ENCODE data around the gene CGB7. TPM values are rescaled to one million over a fixed set of nuclear protein-coding genes. Genes with fewer than 3 reads are reported as not detected.

The CGB7 gene
- total RNA-seq, result not detected

- intact Hi-C loops (cut with DNase I; ENCODE audit: low total_unique reads), result no loop called here
- peak; percentile 73 to 77 for DNase-seq
- Histone ChIP-seq H3K4me1 (peaks cover 0 to 5% of the 10 kb centered on the region in 2 donors), H3K27me3 (no peaks in the 10 kb centered on the region), H3K9me3 (no peaks in the 10 kb centered on the region), H3K27ac (no peak within 1 kb of the TSS), H3K4me3 (peak within 1 kb of the TSS; percentile 31 to 32), H3K36me3 (no peaks in the 10 kb centered on the region)
- TF ChIP-seq CTCF (IDR thresholded peaks at IDR 0.05) (no peak), POLR2A (IDR thresholded peaks at IDR 0.05) (peak in 1 of 2 donors; percentile 15)
These were observed at the start of gene CGB7 for GRCh38 chr19:49057636-49058234. Gene CGB7, minus strand, starts transcription at chr19:49057749. Its CDS starts 2,374 bp downstream, at chr19:49055375.

- intact Hi-C loops (cut with DNase I; ENCODE audit: low total_unique reads), result no loop called here
- no peaks in the 10 kb centered on the region for H3K9me3 ChIP-seq
- H3K27ac ChIP-seq, result no peak overlapping the region
- no peak overlapping the region for H3K4me3 ChIP-seq
- H3K27me3 ChIP-seq, result no peaks in the 10 kb centered on the region
- DNase-seq, result no peak
- no peak for TF ChIP-seq POLR2A (IDR thresholded peaks at IDR 0.05)
- peak; percentile 42 to 56 (median 50) for TF ChIP-seq CTCF (IDR thresholded peaks at IDR 0.05)
- no peaks in the 10 kb centered on the region for H3K36me3 ChIP-seq
- H3K4me1 ChIP-seq, result no peaks in the 10 kb centered on the region
These were observed 49.1 kb upstream of the CGB7 start for GRCh38 chr19:49106648-49107135.

- H3K4me1 ChIP-seq, result no peaks in the 10 kb centered on the region
- no peak overlapping the region for H3K27ac ChIP-seq
- no peaks in the 10 kb centered on the region for H3K27me3 ChIP-seq
- H3K4me3 ChIP-seq, result no peak overlapping the region
- intact Hi-C loops (cut with DNase I; ENCODE audit: low total_unique reads), result no loop called here
- DNase-seq, result no peak
- H3K36me3 ChIP-seq, result no peaks in the 10 kb centered on the region
- no peaks in the 10 kb centered on the region for H3K9me3 ChIP-seq
- no peak for TF ChIP-seq POLR2A (IDR thresholded peaks at IDR 0.05)
- TF ChIP-seq CTCF (IDR thresholded peaks at IDR 0.05), result no peak
These were observed 46.8 kb upstream of the CGB7 start for GRCh38 chr19:49104229-49104864.

- Histone ChIP-seq H3K4me1 (no peaks in the 10 kb centered on the region), H3K36me3 (no peaks in the 10 kb centered on the region), H3K27me3 (no peaks in the 10 kb centered on the region), H3K27ac (no peak overlapping the region), H3K9me3 (no peaks in the 10 kb centered on the region), H3K4me3 (no peak overlapping the region)
- no peak for DNase-seq
- intact Hi-C loops (cut with DNase I; ENCODE audit: low total_unique reads), result no loop called here
- TF ChIP-seq POLR2A (IDR thresholded peaks at IDR 0.05) (no peak), CTCF (IDR thresholded peaks at IDR 0.05) (no peak)
These were observed 46.0 kb upstream of the CGB7 start for GRCh38 chr19:49103331-49104085.

- no peaks in the 10 kb centered on the region for H3K9me3 ChIP-seq
- no peaks in the 10 kb centered on the region for H3K4me1 ChIP-seq
- no peaks in the 10 kb centered on the region for H3K36me3 ChIP-seq
- TF ChIP-seq CTCF (IDR thresholded peaks at IDR 0.05), result no peak
- no peaks in the 10 kb centered on the region for H3K27me3 ChIP-seq
- DNase-seq, result no peak
- intact Hi-C loops (cut with DNase I; ENCODE audit: low total_unique reads), result no loop called here
- no peak overlapping the region for H3K27ac ChIP-seq
- no peak overlapping the region for H3K4me3 ChIP-seq
These were observed 44.8 kb upstream of the CGB7 start for GRCh38 chr19:49102303-49102702.
